Measurements from ENCODE around the gene DBET.
"Not testable (repeated sequence)": the region's sequence is repeated elsewhere in the genome, so short reads cannot be mapped to it uniquely, and the experiment has no call there.

The DBET gene

GRCh38 chr4:190107766-190108485 lies 43.6 kb downstream of the DBET start:
- not testable (repeated sequence) for H3K36me3 ChIP-seq; H3K27me3 ChIP-seq; H3K4me3 ChIP-seq (ENCODE audit: low read depth in 1 of 2, low read length in 1 of 2); H3K9me3 ChIP-seq; H3K4me1 ChIP-seq (ENCODE audit: control insufficient read depth in 1 of 2, insufficient read depth in 1 of 2, low read depth in 1 of 2, low read length in 1 of 2); H3K27ac ChIP-seq

DNA sequence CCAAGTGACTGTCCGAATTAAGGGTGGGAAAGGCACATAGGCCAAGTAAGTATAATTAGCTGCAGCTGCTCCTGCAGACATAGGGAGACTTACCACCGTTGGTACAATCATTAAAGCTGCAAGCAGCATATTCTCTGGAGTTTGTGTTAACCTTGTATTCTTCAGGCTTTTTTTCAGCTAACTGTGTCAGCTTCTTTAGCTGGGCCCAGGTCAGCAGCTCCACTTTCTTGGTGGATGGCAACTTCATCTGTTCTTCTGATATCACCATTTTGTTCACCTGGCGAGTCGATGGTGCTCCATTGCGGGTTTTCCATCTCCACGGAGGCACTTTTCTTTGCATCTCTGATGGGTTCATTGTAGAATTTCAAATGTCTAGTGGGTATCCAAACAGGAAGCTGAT lies 44.5 kb downstream of the DBET start:
- H3K27me3 ChIP-seq; H3K9me3 ChIP-seq; H3K27ac ChIP-seq; H3K4me1 ChIP-seq (ENCODE audit: control insufficient read depth in 1 of 2, insufficient read depth in 1 of 2, low read depth in 1 of 2, low read length in 1 of 2); H3K36me3 ChIP-seq; H3K4me3 ChIP-seq (ENCODE audit: low read depth in 1 of 2, low read length in 1 of 2): not testable (repeated sequence)

GRCh38 chr4:190109390-190110011 lies 45.2 kb downstream of the DBET start:
- H3K36me3 ChIP-seq; H3K27ac ChIP-seq; H3K27me3 ChIP-seq; H3K9me3 ChIP-seq; H3K4me3 ChIP-seq (ENCODE audit: low read depth in 1 of 2, low read length in 1 of 2); H3K4me1 ChIP-seq (ENCODE audit: control insufficient read depth in 1 of 2, insufficient read depth in 1 of 2, low read depth in 1 of 2, low read length in 1 of 2): not testable (repeated sequence)

- not testable (repeated sequence) for H3K9me3 ChIP-seq; H3K27me3 ChIP-seq; H3K36me3 ChIP-seq; H3K4me1 ChIP-seq (ENCODE audit: control insufficient read depth in 1 of 2, insufficient read depth in 1 of 2, low read depth in 1 of 2, low read length in 1 of 2); H3K4me3 ChIP-seq (ENCODE audit: low read depth in 1 of 2, low read length in 1 of 2); H3K27ac ChIP-seq
Observed at GRCh38 chr4:190110033-190110432, 45.7 kb downstream of the DBET start.

GRCh38 chr4:190110570-190111295 lies 46.4 kb downstream of the DBET start:
- H3K4me1 ChIP-seq (ENCODE audit: control insufficient read depth in 1 of 2, insufficient read depth in 1 of 2, low read depth in 1 of 2, low read length in 1 of 2); H3K9me3 ChIP-seq; H3K27ac ChIP-seq; H3K36me3 ChIP-seq; H3K4me3 ChIP-seq (ENCODE audit: low read depth in 1 of 2, low read length in 1 of 2); H3K27me3 ChIP-seq: not testable (repeated sequence)

- not testable (repeated sequence) for H3K36me3 ChIP-seq; H3K4me3 ChIP-seq (ENCODE audit: low read depth in 1 of 2, low read length in 1 of 2); H3K4me1 ChIP-seq (ENCODE audit: control insufficient read depth in 1 of 2, insufficient read depth in 1 of 2, low read depth in 1 of 2, low read length in 1 of 2); H3K9me3 ChIP-seq; H3K27ac ChIP-seq; H3K27me3 ChIP-seq
Observed at GRCh38 chr4:190112879-190113278, 48.6 kb downstream of the DBET start.

- not testable (repeated sequence) for H3K36me3 ChIP-seq; H3K4me1 ChIP-seq (ENCODE audit: control insufficient read depth in 1 of 2, insufficient read depth in 1 of 2, low read depth in 1 of 2, low read length in 1 of 2); H3K4me3 ChIP-seq (ENCODE audit: low read depth in 1 of 2, low read length in 1 of 2); H3K27ac ChIP-seq; H3K27me3 ChIP-seq; H3K9me3 ChIP-seq
Observed at GRCh38 chr4:190114991-190115390, 50.7 kb downstream of the DBET start.
